Ecto neural progenitor cell (in vitro differentiated cells): ENCODE measurements around the gene TRA2B.

Source experiments
- DNase-seq: peaks from one replicate; pipeline ENCODE4 v3.0.0-alpha.2; 2018; ENCODE audit warnings: low spot score

Gene TRA2B

DNA sequence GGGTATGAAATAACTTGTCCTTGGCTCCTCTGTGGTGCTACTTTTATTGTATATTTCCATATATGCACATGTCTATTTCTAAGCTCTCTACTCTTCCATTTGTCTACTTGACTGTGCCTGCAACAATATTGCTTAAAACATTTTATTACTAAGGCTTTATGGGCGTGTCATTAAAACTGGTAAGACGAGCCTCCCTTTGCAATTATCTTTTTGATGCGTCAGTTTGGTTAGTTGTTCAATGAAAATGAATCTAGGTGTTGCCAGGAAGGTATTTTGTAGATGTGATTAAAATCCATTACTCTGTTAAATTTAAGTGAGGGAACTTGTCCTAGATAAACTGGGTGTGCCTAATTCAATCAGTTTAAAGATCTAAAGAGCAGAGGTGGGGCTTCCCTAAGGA lies 12.9 kb upstream of the TRA2B start:
- DNase-seq: no peak

DNA sequence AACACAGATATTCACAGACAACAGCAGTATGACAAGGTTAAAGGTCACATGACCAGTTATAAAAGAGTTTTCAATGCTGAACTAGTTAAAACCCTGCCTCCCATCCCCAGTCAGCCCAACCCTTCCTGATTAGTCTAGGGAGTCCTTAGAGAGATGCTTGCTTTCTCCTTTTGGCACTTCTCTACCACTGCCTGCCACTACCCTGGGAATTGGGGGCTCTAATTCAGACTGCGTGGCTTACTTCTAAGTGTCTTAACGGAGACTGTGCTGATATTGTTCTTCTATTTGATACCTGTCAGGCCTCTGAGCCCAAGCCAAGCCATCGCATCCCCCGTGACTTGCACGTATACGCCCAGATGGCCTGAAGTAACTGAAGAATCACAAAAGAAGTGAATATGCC lies 11.7 kb upstream of the TRA2B start:
- no peak for DNase-seq

DNA sequence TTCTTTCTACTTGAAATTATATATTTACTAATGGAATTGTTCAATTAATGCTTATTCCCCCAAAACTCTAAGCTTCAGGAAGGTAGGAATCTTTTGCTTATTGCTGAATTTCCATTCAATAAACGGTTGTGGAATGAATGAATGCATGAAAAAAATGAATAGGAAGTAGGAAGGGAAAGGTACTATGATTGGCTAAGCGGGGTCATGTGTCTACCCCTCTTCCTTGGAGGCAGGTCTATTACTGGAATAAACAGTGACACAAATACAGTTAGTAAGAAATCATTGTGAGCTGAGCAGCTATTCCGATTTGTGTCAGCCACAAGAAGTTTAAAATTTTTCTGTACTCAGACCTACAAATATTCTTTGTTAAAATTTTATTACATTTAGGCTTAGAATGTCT lies 10.5 kb upstream of the TRA2B start:
- DNase-seq: no peak

DNA sequence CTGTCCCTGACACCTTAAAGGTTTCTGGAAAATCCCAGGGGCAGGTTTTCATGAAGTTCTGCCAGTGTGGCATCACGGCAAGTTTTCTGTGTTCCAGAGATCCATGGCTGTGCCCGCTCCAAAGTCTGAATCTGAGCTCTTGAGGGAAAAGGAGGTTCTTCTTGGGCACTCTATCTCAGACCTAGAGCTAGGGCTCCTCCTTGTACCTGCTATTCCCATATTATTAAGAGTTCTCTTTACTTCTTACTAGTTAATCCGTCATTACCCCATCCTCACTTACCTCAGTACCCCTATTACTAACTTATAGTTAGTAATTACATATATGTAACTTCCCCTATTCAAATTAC lies 5.9 kb upstream of the TRA2B start:
- DNase-seq: no peak

DNA sequence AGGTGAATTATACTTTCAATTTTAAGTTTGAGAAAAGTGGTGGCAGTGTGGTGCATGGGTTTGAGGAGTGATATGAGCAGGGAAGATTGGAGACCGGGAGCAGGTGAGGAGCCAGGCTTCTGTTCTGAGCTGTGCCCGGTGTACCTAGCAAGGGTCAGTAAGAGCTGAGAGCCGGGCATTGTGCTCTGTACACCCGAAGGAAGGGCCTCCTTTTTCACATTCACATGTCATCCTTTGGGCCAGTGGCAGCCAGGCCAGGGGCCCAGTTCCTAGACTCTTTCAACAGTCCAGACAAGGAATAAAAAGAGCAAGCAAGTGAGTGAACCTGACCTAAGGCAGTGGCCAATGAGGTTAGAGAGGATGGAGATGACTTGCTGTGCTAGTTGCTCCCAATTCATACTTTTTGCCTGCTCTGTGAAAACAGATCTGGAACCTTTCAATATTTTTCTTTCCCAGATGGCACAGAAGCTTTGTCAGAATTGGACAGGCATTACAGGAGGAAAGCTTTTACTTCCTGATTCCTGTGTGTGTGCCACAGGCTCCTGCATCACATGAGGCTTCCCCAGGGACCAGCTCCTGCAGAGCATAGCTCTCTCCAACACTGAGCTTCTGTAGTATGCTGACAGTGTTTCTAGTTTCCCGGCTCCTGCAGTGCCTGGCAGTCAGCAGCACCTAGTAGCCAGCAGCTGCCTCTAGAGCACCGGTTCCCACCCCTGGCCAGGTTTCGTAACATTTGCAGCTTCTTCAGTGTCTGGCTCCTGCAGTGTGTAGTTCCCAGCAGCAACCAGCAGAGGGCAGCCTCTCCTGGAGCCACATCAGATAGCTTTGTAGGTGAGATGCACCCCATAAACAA lies 5.3 kb upstream of the TRA2B start:
- peak; percentile 87 for DNase-seq

DNA sequence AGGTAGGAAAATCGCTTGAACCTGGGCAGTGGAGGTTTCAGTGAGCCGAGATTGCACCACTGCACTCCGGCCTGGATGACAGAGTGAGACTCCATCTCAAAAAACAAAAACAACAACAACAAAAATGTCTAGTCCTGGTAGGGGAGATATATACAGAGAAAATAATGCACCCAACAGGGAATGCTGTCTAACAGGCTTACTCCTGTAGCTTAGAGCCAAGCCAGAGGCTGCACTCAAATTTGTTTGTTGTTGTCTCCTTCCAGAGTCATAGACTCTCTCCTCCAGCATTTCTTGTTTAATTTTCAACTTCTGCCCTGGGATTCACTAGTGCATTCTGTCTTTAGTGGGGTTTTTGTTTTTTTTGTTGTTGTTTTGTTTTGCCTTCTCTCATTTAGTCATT lies 4.6 kb upstream of the TRA2B start:
- DNase-seq: no peak

DNA sequence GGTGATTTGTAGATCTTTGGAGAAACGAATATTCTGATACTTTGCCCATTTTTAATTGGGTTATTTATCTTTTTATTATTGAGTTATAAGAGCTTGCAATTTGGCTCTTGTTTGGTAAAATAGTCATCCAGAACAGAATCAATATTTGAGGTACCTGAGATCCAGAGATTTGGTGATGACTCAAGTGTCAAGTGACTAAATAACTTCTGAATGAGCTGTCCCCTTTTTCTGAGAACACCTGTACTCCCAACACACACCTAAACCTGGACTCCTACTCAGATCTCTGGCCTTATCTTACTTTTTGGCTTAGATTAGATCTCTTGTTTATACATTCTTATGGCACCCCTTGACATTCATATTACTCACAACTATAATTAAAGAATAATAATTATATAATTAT lies 3.1 kb upstream of the TRA2B start:
- DNase-seq: no peak

DNA sequence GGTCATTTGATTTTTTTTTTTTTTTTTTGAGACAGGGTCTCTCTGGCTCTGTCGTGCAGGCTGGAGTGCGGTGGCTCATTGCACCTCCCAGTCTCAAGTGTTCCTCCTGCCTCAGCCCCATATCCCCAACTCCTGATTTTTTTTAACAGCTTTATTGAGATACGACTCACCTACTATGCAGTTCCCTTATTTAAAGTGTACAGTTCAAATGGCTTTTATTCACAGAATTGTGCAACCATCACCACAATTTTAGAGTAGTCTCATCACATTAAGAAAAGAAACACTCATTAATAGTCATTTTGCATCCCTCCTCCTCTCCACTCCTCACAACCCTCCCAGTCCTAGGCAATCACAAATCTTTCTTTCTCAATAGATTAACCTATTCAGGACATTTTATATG lies 1.9 kb upstream of the TRA2B start:
- DNase-seq: no peak

DNA sequence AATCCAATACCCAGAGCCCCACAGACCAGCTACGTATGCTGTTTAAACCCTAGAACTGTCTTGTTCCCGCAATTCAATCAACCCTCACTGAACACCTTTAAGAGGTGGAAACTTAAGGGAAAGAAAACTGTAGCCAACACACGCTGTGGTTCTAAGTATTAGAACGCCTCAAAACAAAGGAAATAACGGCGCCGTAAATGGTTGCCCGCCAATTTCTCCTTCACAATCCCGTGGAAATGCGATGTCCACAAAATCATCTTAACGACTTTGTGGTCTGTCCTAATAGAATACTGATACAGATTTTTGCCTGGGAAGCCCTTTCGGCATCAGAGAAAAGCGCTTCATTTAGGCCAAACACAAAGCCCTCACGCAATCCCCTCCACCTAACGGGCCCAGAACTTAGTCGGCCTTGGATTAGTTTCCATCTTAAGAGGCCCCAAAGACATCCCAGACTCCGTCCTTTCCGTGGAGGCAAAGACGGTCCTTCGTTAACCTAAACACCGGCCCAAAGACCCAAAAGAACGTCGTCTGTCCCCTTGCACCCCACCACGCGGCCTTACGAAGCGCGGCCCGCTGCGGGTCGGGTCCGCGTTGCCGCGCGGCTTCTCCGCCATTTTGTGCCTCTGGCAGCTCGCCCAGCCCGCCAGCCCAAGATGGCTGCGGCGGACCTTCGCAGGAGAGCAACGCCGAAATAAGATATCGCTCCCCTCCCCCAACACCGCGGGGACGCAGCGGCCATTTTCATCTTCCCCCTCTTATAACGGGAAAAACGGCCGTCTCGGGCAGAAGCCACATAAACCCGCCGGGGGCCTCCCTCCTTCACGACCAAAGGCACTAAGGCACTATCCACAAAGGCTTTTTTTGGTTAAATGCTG lies 763 bp downstream of the TRA2B start:
- DNase-seq: peak; percentile 87

DNA sequence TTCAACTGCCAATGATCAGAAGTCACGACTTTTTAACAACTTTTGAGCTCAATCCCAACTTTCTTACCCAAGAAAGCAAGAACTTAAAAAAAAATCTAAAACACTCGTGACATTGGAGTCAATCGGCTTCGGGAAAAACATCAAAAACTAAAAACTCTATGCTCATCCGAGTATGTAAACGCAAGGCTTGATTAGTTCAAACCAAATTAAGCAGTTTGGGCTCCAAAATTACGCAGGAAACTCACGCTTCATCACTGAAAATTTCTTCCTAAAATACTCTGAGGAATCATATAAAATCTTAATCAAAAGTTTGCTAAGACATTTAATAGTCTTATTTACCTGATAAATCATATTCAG lies 1.6 kb downstream of the TRA2B start:
- DNase-seq: no peak

DNA sequence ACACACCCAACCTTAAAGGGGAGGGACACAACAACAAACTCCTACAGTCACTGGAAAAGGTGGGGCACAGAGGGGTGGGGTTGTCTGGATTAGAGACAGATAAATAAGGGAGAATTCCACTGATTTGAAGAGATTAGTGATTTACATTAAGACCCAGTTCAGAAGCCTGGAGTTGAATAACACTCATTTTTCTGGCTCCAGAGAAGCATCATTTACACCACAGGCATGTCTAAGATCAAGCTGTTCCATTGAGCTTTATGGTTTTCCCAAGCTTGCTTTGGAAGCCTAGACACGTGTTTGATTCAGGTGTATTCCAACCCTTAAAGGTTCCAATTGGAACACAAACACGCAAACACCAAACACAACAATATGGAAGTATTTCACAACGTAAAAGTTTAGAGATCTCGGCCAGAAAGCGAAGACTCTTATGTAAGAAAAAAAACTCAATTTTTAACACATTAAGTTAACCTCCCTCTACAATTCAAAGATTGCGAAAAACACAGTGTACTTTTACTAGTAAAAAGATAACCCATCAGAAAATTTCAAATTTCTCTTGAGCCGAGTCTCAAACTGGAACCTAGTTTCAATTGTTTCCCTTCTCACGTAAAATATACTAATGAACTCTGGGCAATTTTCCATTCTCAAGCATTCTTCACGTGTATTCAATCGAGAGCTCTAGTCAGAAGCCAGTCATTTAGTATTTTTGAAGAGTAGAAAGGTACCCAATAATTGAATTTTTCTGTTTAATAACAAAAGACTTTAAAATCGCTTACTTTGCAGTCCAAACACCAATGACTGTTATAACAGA lies 2.1 kb downstream of the TRA2B start:
- no peak for DNase-seq

DNA sequence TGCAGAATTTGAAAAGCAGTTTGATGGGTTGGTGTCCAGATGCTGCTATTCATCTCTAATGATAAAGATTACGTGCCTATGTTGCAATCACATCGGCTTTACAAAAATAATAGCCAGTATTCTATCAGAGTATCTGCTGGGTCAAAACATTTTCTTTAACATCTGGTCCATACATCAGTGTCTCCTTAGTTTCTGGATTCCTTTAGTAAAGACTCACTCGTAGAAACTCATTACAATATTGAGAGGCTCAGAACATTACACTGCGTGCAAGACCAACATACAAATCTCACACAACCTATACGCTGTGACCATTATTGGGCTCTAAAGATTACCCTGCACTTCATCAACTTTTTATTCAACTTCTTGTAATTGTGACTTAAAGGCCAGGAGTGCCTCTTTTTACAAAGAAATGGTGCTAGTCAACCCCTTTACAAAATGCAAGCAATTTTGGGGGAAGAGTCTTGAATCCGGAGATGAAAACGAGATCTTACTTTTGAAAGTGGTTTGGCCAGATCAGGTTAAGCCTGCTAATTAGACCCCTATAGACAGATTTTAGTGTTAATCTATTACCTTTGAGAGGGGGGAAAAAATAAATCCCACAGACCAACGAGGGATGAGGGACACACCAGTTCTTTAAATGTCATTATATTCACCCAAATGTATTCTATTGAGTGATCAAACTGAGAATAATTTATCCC lies 2.9 kb downstream of the TRA2B start:
- no peak for DNase-seq

DNA sequence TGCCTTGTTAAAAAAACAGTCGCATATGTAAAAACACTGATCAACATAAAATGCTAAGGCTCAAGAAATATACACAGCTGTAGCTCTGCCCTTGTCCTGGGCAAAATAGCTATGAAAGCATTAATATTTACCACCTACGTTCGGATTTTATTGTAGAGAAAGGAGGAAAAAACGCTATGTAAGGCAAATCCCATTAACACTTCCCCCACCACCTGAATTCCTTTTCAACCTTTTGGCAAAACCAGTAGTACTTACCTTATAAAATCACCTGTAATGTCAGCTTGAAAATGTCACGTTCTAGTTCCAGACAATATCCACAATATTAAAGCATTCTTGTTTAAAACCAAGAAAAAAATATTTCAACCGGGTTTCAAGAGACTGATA lies 3.6 kb downstream of the TRA2B start:
- DNase-seq: no peak

DNA sequence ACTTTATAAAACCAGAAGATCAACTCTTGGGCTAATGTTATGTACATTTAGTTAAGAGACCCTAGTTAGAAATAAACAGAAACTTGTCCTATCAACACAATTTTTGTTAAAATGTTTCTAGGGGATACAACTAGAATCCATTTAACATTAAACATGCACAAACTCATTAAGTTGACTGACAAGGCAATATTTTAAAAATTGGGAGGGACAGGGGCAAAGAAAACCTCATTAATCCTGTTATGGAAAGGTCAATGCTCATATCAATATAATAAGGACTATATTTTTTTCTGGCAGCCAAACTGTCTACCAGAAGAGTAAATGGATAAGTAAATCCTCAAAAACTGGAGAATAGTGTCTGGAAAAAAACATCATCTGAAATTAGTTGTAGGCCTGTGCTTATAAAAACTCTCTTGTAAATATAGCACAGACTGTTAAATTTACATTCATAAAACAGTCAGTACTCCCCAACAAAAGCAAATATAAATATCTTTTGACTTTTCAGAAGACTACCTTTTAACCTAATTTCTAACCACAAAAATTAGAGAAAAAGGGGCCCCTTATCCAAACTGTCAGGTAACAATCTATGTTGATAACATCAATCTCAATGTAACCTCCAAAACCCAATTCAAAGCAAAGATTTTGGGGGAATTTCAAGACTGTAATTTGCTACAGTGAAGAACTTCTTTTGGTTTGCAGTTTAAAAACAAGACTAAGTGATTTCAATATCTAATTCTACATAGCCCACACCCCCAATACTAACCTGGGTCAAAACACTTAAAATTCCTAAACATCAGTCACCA lies 4.2 kb downstream of the TRA2B start:
- no peak for DNase-seq

DNA sequence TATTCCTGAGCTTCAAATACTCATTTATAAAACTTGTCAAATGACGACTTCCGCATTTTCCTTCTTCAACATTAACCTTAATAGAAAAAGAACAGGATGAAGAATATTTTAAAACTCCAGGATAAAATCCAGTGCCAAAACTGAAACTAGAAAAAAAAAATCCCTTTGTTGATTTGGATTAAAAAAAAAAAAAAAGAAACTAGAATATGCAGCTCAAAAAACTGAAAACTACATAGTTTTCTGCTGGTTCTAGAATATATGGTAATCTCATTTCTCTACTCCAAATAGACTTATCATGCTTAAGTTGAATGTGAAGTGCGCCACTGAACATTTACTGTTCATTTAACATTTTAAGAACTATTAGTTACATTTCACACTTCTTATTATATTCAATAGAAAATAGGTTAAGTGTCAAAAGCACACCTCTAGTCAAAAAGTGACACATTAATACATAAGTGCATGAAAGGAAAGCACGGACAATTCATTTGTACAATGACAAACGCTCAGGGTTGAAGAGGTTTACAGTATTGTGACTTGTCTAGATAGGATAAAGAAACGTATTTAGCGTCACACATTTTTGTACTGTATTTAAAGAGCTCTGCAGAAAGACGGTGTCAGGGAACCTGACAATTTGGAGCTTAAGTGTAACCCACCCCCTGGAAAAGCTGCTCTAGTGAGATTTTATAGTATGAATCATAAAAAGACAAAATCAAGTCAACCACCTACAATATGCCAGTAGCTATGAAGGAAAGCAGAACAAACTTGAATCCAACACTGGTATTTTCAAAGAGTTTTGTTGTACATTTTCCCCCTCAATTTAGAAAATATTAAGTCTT lies 5.8 kb downstream of the TRA2B start:
- DNase-seq: no peak

DNA sequence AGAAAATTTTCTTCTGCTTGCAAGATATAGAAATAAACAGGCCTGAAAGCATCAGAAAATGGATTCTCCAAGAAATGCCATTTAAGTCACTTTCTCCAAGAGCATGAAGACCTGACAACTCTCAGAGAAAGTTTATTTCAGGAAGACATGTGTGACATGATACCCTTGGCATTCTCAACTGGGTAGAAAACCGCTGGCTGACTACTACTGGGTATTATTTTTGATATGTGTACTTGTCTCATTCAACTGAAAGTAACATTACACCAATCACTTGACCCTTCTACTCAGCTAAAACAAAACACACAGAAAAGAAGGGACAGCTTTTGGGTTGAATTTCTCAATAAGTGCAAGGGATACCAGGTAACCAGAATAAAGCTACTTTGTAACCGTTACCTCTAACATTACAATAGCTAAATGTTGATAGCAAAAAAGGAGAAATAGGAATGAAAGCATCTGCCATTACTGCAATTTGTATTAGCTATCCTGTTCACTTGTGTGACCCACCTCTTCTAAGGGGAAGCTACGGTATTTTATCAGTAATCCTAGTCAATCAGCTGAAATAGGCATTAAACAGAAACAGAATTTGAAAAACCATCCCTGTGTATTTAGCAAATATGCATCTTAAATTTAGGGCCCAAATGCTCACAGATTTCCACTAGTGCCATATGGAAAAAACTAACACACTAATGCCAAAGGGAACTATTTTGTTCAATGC lies 7.3 kb downstream of the TRA2B start:
- DNase-seq: no peak

DNA sequence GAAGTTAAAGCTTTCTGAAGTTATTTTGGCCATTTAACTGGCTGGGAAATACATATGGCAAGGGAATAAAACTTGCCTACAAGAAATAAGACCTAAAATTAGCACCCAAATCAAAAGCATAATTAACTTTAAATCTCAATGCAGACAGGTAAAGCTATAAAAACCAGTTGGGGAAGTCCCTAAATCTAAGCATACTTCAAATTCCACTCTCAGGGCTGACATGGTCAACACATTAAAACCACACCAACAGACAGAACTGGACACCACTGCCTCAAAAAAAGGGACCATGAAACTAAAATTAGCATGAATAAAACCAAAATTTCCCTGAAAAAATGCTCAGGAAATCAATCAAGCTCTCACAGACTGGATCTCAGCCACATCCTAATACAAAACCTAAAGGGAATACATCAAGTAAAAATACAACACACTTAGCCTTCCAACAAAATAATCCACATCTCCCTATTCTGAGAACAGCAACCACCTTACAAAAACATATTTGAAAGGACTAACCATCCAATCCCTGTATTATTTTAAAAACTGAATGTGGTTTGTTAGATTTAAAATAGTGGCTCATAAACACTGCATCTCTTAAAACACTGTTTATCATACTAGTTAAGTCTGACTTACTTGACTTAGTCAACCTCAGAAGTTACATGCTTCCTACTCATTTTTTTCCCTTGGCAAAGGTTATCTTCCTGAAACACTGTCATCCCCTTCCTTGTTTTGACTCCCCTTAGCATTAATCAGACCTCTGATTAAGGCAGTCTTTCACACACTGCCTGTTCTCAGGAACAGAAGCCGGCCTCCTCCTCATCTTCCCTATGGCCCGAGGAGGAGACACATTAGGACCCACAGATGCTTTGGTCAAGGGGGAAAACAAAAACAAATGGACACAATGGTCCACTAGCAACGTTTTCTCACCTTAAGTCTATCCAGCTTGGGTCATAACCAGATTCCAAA lies 8.3 kb downstream of the TRA2B start:
- DNase-seq: no peak

DNA sequence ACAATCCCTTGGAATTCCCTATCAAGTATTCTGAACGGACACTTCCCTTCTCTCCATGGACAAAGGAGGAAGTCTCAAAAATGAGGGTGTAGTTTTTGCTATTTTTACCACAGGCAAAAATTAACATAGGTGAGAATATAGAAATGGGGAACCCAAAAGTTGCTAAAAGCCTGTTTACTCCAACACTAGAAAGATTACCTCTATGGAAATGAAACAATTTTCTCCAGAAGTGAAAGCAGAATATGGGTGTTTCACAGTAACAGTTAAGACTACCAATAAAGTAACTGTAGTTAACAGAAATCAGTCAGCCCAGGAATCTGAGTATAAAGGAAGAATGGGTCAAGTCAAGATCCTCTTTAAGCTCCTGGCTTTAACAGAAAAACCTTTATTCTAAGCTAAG lies 9.3 kb downstream of the TRA2B start:
- no peak for DNase-seq
